ENCODE data around the gene LRRTM4.

Gene LRRTM4

DNA sequence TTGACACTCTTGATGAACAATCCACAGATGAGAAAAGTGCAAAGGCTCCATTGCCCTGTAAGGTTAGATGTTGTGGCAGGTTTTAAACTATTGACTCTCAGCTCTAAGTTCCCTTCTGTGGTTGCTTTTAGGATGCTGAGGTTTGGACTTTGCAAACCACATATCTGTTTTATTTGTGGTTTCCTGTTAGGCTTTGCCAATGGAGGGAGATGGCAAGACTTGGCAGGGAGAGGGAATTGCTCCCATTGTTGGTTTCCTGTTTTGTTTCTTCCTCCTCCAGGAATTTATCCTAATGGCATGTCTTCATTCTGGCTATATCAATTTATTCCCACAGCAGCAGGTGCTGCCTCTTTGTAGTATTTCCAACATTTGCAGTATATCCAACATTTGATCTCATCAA, 772.3 kb downstream of the LRRTM4 start:
- DNase-seq (ENCODE audit: low spot score), result no peak
- TF ChIP-seq, protein P1, sequence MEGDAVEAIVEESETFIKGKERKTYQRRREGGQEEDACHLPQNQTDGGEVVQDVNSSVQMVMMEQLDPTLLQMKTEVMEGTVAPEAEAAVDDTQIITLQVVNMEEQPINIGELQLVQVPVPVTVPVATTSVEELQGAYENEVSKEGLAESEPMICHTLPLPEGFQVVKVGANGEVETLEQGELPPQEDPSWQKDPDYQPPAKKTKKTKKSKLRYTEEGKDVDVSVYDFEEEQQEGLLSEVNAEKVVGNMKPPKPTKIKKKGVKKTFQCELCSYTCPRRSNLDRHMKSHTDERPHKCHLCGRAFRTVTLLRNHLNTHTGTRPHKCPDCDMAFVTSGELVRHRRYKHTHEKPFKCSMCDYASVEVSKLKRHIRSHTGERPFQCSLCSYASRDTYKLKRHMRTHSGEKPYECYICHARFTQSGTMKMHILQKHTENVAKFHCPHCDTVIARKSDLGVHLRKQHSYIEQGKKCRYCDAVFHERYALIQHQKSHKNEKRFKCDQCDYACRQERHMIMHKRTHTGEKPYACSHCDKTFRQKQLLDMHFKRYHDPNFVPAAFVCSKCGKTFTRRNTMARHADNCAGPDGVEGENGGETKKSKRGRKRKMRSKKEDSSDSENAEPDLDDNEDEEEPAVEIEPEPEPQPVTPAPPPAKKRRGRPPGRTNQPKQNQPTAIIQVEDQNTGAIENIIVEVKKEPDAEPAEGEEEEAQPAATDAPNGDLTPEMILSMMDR (IDR thresholded peaks at IDR 0.05; ENCODE audit: extremely low read depth, missing control alignments), result no peak

DNA sequence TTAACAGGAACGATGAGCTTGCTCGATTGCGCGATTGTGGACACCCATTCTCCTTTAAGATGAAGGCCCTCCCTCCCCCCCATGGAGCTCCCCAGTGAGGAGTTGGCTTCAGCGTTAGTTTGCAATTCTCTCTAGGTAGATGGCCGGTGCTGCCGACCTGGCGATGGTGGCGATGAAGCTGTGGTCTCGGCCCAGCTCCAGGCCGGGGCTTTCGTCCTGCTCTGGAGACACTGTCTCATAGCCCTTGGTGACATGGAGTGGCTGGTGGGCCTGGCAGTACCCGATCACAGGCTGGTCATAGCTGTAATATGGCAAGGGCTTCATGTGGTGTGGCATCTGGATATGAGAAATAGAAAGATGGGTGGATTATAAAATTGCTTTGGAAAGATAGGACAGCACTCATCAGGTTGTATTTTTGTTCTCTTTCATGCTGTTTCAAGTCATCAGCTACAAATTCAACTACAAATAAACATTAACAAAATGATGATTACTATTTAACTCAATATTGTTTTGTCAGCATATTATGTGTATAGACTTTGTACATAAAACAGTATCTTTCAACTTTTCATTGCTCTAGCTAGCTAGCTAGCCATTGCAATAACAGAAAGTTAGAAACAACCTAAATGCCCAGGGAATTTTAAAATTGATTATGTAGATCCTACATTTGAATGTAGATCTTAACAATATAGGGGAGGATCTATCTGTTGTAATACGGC, 773.4 kb downstream of the LRRTM4 start:
- TF ChIP-seq, protein P1 (IDR thresholded peaks at IDR 0.05; ENCODE audit: extremely low read depth, missing control alignments), result no peak
- no peak for DNase-seq (ENCODE audit: low spot score)

DNA sequence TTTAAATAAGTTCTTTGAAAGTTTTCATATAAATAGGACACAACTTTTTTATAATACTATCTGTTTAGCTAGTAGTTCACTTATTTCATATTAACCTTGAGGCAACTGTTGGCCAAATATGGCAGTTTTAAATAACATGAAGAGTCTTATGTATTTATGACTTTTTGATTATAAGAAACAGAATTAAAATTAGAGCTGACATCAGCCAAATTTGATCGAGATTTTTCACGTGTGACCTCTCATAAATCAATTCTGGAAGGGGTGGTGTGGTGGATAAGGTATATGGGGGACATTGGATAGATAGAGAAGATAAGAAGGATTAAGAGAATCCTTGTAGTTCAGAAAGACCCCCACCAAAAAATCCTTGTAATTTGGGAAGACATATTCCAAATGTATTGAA, 776.6 kb downstream of the LRRTM4 start:
- TF ChIP-seq, protein P1 (IDR thresholded peaks at IDR 0.05; ENCODE audit: extremely low read depth, missing control alignments), result no peak
- no peak for DNase-seq (ENCODE audit: low spot score)

DNA sequence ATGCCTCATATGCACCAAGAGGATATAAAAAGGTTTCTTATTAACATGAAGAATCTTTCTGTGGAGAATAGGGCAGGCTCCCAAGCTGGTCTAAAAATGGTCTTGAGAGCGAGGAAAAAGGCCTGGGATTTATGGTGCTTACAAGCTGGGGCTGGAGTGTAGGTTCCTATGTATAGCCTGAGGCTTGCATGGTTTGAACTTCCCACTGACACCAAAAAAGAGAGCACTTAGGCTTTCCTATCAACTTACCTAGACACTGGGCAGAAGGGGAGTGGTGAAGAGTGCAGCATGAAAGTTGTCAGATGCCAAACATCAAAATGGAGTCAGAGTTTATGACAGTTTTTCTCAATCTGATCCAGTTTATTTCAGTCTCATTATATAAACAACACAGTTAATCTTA, 784.6 kb downstream of the LRRTM4 start:
- TF ChIP-seq, protein P1 (IDR thresholded peaks at IDR 0.05; ENCODE audit: extremely low read depth, missing control alignments), result no peak
- no peak for DNase-seq (ENCODE audit: low spot score)

DNA sequence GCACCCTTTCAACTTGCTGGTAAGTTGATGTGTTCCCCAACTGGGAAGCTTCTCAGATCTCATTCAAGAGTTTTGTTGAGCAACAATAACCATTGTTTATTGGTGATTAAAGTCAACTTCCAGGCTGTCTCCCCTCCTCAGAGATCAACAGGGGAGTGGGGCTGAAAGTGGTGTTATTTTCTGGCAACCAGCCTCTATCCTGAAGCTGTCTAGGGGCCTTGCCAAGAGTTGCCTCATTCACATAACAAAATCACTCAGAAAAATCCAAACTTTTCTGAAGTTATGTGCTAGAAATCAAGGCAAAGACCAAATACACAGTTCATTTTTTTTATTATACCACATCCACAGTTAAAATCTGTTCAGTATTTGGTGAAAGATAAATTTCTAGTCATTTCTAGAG, 788.4 kb downstream of the LRRTM4 start:
- no peak for DNase-seq (ENCODE audit: low spot score)
- TF ChIP-seq, protein P1 (IDR thresholded peaks at IDR 0.05; ENCODE audit: extremely low read depth, missing control alignments), result no peak

DNA sequence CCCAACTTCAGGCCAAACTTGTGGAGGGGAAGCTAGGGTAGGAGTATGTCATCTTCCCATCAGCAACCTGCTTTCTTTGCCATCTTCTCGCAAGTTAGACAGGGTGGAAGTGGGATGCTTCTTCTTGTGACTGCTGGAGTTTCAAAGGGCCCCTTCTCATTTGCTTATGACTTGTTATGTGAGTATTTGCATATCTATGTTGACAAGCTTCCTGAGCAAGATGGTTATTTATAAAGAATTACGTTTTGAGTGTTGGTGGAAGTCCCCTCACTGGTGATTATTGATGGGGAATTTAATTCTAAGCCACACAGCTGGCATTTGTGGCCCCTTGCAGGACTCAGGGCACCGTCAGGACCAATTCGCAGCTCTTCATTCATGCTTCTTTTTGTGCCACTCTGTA, 791.0 kb downstream of the LRRTM4 start:
- no peak for DNase-seq (ENCODE audit: low spot score)
- TF ChIP-seq, protein P1 (IDR thresholded peaks at IDR 0.05; ENCODE audit: extremely low read depth, missing control alignments), result no peak

DNA sequence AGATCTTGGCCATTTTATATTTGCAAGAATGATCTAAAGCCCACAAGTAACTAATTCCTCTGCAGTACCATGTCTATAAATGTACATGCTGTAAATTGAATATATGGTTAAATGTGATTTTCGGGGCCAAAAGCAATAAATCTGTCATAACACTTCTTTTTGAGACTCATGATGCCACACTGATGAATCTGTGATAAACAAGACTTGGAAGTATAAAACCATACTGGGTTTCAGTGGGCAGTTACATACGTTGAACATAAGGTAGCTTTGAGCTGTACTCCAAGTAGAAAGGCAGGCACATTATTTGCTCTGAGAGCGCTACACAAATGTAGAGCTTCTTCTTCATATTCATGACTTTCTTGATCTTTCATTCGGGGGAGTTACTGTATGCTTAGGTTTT, 792.2 kb downstream of the LRRTM4 start:
- no peak for DNase-seq (ENCODE audit: low spot score)
- TF ChIP-seq, protein P1 (IDR thresholded peaks at IDR 0.05; ENCODE audit: extremely low read depth, missing control alignments), result no peak
